Gastrocnemius medialis (tissue), 4 donors: ENCODE results near the gene BCORL1. TPM values are rescaled to one million over a fixed set of nuclear protein-coding genes. Genes with fewer than 3 reads are reported as not detected.

Experiments used
- ATAC-seq, 2 donors: fragments of 150-250 bp; one replicate each; pipeline ENCODE4 v1.9.1; 2016
- DNase-seq, 2 donors: peaks; one replicate each; pipeline ENCODE4 v3.0.0-alpha.2; 2019
- H3K27ac ChIP-seq, 4 donors: fragments of 200-600 bp; sonication (generic); 1 replicate in 1 of 4; 2 replicates in 3 of 4; pipeline ENCODE4 v1.5.1; 2016 to 2018; ENCODE audit warnings: mild to moderate bottlenecking in 2 of 4, moderate library complexity in 1 of 4
- H3K27me3 ChIP-seq, 3 donors: fragments of 200-600 bp; sonication (generic) in 2 of 3; 1 replicate in 1 of 3; 2 replicates in 2 of 3; pipeline versions ENCODE4 v1.5.1 to v1.6.0; 2016 to 2019; ENCODE audit warnings: mild to moderate bottlenecking in 1 of 3, moderate library complexity in 1 of 3
- H3K36me3 ChIP-seq, 2 donors: fragments of 200-600 bp; sonication (generic) in 1 of 2; one replicate each; pipeline ENCODE4 v1.5.1; 2017 to 2018
- H3K4me1 ChIP-seq, 2 donors: fragments of 200-600 bp; sonication (generic) in 1 of 2; one replicate each; pipeline ENCODE4 v1.5.1; 2016 to 2017; ENCODE audit warnings: mild to moderate bottlenecking in 2 of 2
- H3K4me3 ChIP-seq, 4 donors: fragments of 200-600 bp; sonication (generic) in 3 of 4; 1 replicate in 1 of 4; 2 replicates in 3 of 4; pipeline ENCODE4 v1.5.1; 2016 to 2019; ENCODE audit warnings: mild to moderate bottlenecking in 2 of 4
- H3K9me3 ChIP-seq, 3 donors: fragments of 200-600 bp; sonication (generic) in 2 of 3; 1 replicate in 1 of 3; 2 replicates in 2 of 3; pipeline ENCODE4 v1.5.1; 2016 to 2019
- POLR2A ChIP-seq, 2 donors: fragments of 450-650 bp; IDR thresholded peaks; one replicate each; pipeline ENCODE4 v1.6.1; 2017; ENCODE audit warnings: antibody characterized with exemption in 2 of 2, mild to moderate bottlenecking in 2 of 2, moderate library complexity in 2 of 2
- in situ Hi-C, 4 donors: fragments of 200-750 bp; cut with MboI; loops; one replicate each; pipeline versions ENCODE4 v1.15.0 to v1.8.0; 2017; ENCODE audit warnings: low sequenced_read_pairs in 4 of 4
- intact Hi-C: fragments of 100-400 bp; cut with DNase I; formaldehyde crosslinking; loops from one replicate; pipeline ENCODE4 v1.15.1; 2023; ENCODE audit warnings: low total_unique reads
- total RNA-seq, 4 donors: library from RNA; depleted of rRNA; stranded (reverse); fragments of >200 nt; gene quantifications; one replicate each; pipeline versions ENCODE4 v1.1.0 to v1.2.3, GENCODE V29; 2016
- TF ChIP-seq, protein P1 (sequence below), 5 experiments: fragments of 450-650 bp in 3 of 5; fragments of 200-600 bp in 2 of 5; sonication (generic) in 2 of 5; IDR thresholded peaks in 4 of 5; conservative IDR thresholded peaks in 1 of 5; 1 replicate in 4 of 5; 2 replicates in 1 of 5; pipeline ENCODE4 v1.5.1; 2016 to 2019; ENCODE audit warnings: antibody characterized with exemption in 5 of 5, mild to moderate bottlenecking in 3 of 5, moderate library complexity in 3 of 5

Gene BCORL1
- total RNA-seq, 4 donors from 2014 or later = 1.1 to 3.6 (median 2.4) TPM

DNA sequence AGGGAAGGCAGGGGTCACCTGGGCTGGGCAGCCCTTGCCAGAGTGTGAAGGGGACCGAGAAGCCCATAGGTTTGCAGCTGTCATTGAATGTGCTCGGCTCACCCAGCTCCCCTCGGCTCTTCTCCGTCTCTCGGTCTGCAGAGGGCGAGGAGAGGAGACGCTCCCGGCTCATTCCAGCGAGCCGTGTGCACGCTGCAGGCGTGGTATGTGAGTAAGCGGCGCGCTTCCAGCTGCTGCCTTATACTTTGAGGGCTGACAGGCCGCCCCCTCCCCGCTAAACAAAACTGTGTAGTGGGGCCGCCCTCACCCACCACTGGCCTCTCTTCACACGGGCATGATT, 23.0 kb upstream of the BCORL1 start:
- Histone ChIP-seq H3K9me3 (no peaks in the 10 kb centered on the region), H3K27me3 (peaks cover 0 to 3% (median 0%) of the 10 kb centered on the region in 3 donors), H3K27ac (no peak overlapping the region), H3K4me1 (no peaks in the 10 kb centered on the region), H3K36me3 (no peaks in the 10 kb centered on the region), H3K4me3 (no peak overlapping the region)
- in situ Hi-C loops = no loop called here
- no peak for ATAC-seq
- intact Hi-C loops = no loop called here
- no peak for DNase-seq
- no peak for TF ChIP-seq POLR2A (IDR thresholded peaks at IDR 0.05)
- TF ChIP-seq, protein P1, sequence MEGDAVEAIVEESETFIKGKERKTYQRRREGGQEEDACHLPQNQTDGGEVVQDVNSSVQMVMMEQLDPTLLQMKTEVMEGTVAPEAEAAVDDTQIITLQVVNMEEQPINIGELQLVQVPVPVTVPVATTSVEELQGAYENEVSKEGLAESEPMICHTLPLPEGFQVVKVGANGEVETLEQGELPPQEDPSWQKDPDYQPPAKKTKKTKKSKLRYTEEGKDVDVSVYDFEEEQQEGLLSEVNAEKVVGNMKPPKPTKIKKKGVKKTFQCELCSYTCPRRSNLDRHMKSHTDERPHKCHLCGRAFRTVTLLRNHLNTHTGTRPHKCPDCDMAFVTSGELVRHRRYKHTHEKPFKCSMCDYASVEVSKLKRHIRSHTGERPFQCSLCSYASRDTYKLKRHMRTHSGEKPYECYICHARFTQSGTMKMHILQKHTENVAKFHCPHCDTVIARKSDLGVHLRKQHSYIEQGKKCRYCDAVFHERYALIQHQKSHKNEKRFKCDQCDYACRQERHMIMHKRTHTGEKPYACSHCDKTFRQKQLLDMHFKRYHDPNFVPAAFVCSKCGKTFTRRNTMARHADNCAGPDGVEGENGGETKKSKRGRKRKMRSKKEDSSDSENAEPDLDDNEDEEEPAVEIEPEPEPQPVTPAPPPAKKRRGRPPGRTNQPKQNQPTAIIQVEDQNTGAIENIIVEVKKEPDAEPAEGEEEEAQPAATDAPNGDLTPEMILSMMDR (IDR thresholded peaks at IDR 0.05 in 4 of 5, conservative IDR thresholded peaks at IDR 0.05 in 1 of 5) = no peak

DNA sequence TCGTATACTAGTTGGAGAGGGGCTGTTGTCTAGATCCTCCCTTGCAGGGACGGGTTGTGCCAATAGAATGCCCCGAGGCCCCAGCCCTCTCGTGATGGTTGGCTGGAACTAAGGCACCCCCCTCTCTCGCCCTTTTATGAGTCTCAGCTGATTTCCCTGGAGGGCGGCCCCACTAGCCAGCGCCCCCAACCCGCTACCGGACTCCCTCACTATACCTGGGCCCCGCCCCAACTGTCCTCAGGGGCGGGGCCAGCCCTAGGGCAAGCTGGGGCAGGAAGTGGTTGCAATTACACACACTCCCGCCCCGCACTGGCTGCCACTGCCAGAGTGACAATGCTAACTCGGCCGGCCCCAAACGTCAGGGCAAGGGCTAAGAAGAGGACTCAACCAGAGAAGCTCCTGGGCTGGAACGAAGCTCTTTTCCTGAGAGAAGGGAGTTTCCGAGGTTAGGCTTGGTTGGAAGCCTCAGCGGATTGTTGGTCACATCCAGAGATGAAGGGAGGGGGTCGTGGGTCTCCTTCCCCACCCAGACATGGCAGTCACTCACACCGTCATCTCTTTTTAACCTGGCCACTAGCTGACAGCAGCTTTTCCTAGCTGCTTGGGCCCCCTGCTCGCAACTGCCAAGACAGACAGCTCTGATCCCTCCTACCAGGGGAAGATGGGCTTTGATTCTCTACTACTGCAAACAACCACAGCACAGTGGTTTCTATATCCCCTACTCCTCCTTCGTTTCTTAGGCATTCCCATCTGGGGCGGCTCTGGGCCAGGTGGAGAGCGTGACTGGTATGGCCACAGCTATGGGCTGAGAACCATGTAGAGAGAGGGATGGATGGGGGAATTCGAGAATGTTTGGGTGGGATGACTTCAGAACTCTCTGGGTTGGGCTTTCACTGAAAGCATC, 21.0 kb upstream of the BCORL1 start:
- in situ Hi-C loops = no loop called here
- no peak for TF ChIP-seq POLR2A (IDR thresholded peaks at IDR 0.05)
- TF ChIP-seq, protein P1 (IDR thresholded peaks at IDR 0.05 in 4 of 5, conservative IDR thresholded peaks at IDR 0.05 in 1 of 5) = no peak
- intact Hi-C loops = no loop called here

DNA sequence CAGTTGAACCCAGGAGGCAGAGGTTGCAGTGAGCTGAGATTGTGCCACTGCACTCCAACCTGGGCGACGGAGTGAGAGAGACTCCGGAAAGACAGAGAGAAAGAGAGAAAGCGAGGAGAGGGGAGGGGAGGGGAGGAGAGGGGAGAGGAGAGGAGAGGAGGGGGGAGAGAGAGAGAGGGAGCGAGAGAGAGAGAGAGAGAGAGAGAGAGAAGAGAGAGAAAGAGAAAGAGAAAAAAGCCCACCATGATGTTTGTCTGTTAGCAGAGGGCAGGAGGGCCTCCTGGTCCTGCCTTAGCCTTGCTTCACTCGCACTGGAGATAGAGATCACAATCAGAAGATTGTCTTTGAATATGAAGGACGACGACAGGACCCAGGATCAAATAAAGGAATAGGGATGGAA, 18.7 kb upstream of the BCORL1 start:
- Histone ChIP-seq H3K9me3 (no peaks in the 10 kb centered on the region), H3K27me3 (peaks cover 0 to 3% (median 0%) of the 10 kb centered on the region in 3 donors), H3K27ac (no peak overlapping the region), H3K4me1 (no peaks in the 10 kb centered on the region), H3K36me3 (no peaks in the 10 kb centered on the region), H3K4me3 (no peak overlapping the region)
- no peak for DNase-seq
- intact Hi-C loops = no loop called here
- no peak for ATAC-seq
- in situ Hi-C loops = no loop called here
- no peak for TF ChIP-seq POLR2A (IDR thresholded peaks at IDR 0.05)
- TF ChIP-seq, protein P1 (IDR thresholded peaks at IDR 0.05 in 4 of 5, conservative IDR thresholded peaks at IDR 0.05 in 1 of 5) = no peak

More for the DNA sequence above, 21.0 kb upstream of the BCORL1 start:
- DNase-seq (no peak), ATAC-seq (no peak)
- H3K4me3 ChIP-seq = peak overlapping the region in 2 of 4 donors; percentile 7 to 8
- H3K27me3 ChIP-seq = peaks cover 0 to 3% (median 0%) of the 10 kb centered on the region in 3 donors
- no peaks in the 10 kb centered on the region for H3K9me3 ChIP-seq
- no peaks in the 10 kb centered on the region for H3K36me3 ChIP-seq
- H3K27ac ChIP-seq = no peak overlapping the region
- no peaks in the 10 kb centered on the region for H3K4me1 ChIP-seq

DNA sequence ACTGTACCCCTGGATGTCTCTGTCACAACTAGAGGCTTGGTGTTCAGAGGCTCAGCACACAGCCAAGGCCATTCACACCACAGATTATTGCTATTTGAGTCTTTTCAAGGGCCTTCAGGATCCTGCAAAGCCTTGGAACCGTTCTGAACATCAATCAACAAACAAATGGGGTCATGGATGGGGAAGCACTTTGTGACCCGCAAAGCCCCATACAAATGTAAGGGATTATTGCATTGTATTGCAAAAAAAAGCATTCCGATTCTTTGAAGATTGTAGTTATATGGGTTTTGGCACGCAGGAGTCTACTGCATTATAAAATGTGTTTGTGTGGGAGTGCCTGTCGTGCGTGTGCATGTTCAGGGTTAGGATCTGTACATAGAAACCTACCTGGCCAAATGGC, 17.3 kb upstream of the BCORL1 start:
- no peak for TF ChIP-seq POLR2A (IDR thresholded peaks at IDR 0.05)
- TF ChIP-seq, protein P1 (IDR thresholded peaks at IDR 0.05 in 4 of 5, conservative IDR thresholded peaks at IDR 0.05 in 1 of 5) = no peak
- DNase-seq (no peak), ATAC-seq (no peak)
- Histone ChIP-seq H3K4me3 (no peak overlapping the region), H3K36me3 (no peaks in the 10 kb centered on the region), H3K4me1 (no peaks in the 10 kb centered on the region), H3K9me3 (no peaks in the 10 kb centered on the region), H3K27me3 (peaks cover 0 to 3% (median 0%) of the 10 kb centered on the region in 3 donors), H3K27ac (no peak overlapping the region)
- intact Hi-C loops = no loop called here
- in situ Hi-C loops = no loop called here
